Stimulated activated CD8-positive, alpha-beta memory T cell treated with anti-CD3 and anti-CD28 coated beads, Interleukin-4, amount 100 ng/mL, for 24 hours (primary cell): ENCODE results near the gene PUS7L.
"Not testable (repeated sequence)": the region's sequence is repeated elsewhere in the genome, so short reads cannot be mapped to it uniquely, and the experiment has no call there.

ENCODE experiments used
- DNase-seq: peaks from one replicate; pipeline ENCODE4 v3.0.0-alpha.2; 2020; ENCODE audit warnings: low read depth

PUS7L gene

DNA sequence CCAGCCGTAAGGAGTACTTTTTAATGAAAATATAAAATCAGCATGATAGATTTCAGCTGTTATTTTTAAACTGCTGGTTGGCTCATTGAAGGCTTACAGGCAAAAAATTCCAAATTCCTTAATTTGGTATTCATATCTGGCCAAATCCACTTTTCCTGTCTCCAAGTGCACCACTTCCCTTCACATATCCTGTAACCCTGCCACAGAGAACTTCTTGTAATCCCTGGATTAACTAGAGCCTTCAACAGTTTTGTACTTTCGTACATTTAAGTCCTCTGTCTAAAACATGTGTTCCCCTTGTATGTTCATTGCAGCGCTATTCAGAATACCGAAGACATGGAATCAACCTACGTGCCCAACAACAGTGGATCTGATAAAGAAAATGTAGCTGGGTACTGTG lies 9.6 kb downstream of the PUS7L start:
- no peak for DNase-seq

DNA sequence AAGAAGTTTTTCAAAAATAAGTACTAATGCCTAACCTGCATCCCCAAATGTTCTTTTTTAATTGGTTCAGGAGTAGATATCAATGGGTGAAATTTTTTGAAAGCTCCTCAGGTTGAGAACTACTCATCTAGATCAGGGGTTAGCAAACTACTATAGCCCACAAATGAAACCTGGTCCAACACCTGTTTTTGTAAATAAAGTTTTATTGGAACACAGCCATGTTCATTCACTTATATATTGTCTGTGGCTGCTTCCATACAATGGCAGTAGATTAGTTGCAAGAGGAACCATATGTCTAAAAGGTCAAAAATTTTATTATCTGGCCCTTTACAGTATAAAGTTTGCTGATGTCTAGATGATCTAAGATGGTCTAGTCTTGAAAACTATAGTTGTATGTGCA lies 13.8 kb downstream of the PUS7L start:
- DNase-seq: no peak

DNA sequence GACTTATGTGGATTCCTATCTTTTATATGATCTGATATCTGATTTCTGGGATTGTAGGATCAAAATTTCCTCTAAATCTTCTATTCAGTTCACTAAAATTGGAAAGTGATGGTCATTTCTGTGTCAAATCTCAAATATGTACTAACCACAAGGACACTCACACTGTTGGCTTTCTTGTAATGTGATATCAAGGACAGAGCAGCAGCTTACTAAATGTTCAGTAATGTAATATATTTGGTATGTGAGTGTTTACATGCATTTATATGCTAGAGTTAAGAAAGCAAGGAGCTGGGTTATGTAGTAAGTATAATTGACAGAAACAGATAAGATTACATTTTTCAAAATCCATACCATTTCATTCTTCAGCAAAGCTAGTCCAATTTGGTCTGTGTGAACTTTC lies 16.5 kb downstream of the PUS7L start:
- DNase-seq: no peak

DNA sequence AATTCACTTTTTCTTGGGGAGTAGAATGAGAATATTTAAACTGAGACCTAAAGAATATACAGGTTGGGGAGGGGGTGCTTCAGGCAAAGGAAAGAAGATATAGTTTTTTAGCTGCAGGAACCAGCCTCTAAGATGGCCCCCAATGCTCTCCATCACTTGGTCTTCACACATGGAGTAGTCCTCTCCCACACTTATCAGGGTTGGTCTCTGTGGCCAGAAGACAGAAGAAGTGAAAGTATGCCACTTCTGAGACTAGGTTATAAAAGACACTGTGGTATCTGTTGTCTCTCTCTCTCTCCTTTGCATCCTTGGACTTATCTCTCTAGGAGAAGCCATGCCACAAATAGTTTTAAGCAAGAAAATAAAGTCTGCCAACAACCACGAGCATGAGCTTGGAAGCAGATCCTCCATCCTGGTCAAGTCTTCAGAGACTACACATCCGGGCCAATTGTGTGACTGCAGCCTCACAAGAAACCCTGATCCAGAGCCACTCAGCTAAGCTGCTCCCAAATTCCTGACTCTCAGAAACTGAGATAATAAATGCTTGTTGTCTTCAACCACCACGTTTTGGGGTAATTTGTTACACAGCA lies 18.0 kb downstream of the PUS7L start:
- no peak for DNase-seq

DNA sequence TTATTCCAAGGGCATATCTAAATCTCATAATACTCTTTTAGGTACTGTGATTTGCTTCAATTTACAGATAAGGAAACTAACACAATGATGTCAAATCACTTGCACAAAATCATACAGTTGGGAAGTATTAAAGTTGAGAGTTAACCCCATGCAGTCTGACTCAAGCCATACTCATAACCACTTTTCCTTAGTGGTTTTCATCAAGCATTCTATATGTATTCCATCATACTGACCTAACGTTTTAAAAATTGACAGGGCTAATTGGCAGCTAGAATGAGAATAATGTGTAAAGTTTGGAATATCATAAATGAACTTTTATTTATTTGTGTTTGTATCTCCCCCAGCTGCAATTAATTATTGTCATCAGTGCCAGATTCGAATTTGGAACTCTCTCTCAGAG lies 20.9 kb downstream of the PUS7L start:
- no peak for DNase-seq

DNA sequence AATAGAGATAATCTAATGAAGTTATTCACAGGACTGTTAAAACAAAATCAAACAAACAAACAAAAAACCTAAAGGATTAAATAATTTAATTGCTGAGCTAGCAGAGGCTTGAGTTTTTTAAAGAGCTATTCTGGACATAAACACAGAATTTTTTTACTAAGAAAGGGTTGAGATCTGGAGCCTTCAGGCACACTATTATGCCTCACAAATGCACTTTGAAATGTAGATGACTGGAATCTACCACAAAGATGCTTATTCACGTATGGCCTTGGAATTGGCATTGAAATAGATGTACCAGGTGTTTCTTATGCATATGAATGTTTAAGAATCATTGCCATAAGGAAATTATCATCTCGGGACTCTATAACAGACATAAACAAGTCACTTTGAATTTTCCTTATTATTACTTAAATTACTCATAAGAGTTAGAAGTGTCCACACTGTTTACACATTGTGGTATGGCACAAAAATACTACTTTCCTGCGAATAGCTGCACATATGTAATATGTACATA lies 21.6 kb downstream of the PUS7L start:
- DNase-seq: no peak

DNA sequence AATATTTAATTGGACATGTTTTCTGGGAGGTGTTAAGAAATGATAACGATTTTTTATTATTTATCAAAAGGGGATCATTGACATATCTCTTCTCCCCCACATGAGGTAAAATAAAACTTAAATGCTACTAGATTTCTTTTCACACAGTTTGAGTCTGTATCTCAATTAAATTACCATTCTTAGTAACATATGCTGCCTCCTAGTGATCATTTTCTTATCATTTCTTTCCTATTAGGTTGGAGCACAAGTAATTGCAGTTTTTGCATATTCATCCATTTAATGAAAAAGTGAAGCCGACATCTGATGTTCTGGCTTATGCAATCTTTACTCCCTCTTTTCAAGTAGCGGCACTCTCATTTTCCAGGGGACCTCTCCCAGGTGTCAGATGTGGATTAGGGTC lies 24.9 kb downstream of the PUS7L start:
- no peak for DNase-seq

DNA sequence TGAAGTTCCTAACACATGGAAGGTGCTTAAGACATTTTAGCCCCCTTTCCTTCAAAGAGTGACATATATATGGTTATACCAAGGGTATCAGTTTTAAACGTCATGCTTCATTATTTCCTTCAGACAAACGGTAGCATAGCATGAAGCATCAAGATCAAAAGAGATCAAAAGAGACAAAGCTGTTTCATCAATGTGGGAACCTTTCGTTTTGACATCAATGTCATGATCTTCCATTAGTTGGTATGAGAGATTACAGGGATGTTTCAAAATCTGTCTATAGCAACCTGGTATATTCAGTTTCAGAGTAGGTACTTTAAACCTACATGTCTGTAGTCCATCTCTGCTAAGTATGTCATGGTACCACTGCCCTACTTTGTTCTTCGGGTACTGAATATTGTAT lies 28.3 kb downstream of the PUS7L start:
- no peak for DNase-seq

DNA sequence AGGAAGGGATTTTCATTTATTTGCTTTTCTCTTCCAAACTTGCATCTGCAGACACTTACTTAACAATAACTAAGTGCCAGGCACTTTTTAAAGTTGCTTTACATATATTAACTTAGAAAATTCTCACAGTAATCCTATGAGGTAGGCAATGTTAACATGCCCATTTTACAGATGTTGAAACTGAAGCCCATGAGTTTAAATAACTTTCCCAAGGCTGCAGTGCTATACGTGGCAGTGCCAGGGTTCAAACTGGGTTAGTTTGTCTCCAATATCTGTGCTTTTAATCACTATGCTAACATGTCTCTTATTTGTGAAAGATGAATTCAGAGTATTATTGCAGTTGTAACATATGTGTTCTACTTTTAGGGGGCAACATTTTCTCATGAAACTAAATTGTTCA lies 29.9 kb downstream of the PUS7L start:
- DNase-seq: no peak

DNA sequence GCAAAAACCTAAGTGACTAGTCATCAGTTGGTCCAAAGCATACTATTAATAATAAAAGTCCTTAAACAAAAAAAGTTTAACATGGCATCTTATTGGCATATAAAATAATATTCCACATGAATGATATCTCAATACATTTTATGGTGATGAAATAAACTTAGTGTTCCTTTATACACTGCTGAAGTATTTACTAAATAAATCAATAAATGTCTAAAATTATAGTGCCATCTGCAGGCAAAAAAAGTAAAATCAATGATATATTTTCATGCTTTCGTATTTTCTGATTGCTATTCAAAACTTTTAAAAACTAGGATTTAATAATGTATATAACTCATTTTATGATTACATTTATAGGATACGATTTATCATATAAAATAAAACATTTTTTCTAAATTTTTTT lies 30.5 kb downstream of the PUS7L start:
- DNase-seq: no peak

DNA sequence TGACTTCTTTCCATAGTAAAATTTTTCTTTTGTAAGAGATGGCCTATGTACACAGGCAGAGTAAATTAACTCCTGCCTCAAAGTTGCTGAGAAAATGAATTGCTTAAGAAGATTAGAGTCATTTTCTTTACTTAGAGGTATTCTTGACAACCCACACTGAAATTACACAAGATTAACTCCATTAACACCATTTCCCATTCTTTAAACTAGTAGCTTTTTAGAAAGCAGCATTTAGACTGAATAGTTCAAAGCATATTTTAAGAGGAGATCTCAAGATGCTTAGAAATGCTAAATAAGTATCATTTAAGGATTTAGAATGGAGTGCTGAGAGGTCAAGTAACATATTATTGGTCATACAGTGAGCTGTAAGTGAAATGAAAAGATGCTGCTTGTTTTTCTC lies 35.5 kb downstream of the PUS7L start:
- no peak for DNase-seq

DNA sequence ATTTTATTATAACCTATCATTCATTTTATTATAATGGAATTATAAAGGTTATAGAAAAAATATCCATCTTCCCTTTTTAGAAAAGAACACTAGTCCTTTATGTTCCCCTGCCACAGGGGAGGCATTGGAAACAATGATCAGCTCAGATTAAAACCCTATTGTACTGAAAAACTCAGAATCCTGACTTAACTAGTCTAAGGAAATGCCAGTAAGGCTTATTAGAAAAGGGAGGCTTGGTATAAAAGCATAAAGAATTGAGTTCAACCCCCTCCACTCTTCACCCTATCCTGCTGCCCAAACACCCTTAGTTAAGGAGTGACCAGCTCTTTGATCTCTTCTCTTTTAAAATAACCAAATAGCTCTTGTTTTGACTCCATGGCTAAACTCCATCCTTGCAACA lies 36.0 kb downstream of the PUS7L start:
- DNase-seq: no peak

DNA sequence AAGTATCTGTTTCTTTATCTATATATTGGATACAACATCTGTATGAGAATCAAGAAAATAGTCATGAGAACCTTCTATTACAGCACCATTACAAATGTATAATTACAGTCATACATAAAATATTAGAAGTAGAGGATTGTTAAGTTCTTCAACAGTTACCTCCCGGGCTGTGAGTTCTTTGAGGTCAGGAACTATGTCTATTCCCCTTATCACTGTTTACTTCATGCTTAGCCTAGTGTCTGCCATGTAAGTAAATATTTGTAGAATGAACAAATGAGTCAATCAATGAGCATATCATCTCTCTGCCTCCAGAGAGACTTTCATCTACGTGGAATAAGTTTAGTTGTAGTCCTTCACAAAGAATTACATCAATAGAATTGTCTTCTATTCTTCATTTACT lies 47.2 kb downstream of the PUS7L start:
- no peak for DNase-seq

DNA sequence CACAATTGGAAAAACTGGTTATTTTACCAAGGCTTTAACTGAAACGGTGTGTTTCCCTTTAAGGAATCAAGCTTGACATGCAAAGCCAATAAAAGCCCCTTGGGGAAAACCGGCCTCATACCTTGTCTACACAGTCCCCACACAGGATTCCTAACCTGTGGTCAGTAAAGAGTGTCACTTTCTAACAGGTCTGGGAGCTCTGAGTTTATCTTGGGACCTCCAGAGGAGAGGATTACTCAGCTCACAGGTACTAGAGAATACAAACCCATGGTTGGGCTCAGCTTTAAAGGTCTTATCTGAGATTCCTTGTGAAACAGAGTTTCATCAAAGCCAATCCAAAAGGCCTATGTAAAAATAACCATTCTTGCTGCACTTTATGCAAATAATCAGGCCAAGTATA lies 54.8 kb downstream of the PUS7L start:
- DNase-seq: not testable (repeated sequence)

DNA sequence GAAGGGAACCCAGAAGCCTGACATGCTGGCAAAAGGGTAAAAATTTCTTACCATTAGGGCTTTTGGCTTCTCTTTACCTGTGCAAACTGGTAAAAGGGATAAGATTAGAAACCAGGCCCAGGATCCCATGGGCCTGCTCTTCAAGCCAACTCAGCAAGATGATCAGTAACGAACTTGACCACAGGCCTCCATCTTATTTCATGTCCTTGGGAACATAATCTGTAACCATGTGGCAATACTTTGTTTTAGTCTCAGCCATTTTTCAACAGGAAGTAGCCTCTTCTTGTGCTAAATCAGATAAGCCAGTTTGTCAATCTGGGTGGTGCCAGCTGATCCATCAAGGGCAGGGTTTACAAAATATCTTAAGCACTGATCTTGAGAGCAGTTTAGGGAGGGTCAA lies 57.4 kb downstream of the PUS7L start:
- not testable (repeated sequence) for DNase-seq

DNA sequence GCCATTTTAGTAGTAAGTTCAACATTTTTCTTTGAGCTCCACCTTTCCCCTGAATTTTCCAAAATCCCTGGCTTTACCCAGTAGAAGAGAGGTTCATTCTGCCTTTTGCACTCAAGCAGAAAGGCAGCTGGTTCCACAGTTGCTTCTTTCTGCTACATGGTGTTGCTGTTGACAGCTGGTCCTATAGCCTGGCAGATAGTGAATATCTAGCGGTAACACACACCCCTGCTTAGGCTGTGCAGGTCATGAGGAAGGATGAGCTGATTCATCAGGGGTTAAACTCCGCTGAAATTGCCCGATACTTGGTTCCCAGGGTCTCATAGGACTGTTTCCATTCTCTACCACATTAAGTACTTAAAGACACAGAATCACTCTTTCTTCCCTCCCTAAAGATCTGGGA lies 62.4 kb downstream of the PUS7L start:
- no peak for DNase-seq

DNA sequence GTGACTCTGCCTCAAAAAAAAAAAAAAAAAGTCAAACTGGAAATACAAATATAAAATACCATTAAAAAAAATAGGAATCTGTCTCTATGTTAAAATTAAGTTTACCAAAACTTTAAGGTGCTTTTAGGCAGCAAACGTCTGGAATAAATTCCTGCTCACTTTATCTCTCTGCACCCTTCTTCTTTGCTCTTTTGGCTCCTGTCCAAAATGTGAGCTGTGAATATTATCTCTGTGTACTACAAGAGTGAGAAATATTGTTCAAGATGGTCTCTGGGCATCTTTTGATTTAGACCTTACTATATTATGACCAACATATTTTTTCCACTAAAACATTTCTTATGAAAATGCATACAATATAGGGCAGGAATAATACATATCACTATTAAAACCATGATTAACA lies 63.7 kb downstream of the PUS7L start:
- DNase-seq: no peak

DNA sequence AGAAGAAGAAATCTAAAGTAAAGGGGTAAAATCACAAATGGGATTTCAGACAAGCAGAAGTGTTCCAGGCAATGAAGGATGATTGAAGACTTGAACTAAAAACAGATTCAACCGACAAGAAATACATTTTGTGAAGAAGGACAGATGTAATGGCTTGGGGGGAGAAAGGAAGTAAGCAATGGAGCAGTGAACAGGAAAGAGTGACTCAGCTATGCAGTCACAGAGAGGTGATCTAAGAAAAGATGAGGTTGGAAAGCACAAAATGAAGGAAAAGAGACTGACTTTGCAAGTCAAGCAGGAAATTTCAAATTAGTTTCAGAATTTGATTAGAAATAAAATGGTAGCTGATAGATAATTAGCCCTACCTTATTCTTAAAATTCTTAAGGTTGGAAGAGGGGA lies 66.5 kb downstream of the PUS7L start:
- no peak for DNase-seq

DNA sequence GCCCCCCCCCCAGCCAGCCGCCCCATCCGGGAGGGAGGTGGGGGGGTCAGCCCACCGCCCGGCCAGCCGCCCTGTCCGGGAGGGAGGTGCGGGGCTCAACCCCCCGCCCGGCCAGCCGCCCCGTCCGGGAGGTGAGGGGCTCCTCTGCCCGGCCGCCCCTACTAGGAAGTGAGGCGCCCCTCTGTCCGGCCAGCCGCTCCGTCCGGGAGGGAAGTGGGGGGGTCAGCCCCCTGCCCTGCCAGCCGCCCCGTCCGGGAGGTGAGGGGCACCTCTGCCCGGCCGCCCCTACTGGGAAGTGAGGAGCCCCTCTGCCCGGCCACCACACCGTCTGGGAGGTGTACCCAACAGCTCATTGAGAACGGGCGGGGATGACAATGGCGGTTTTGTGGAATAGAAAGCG lies 73.1 kb downstream of the PUS7L start:
- DNase-seq: not testable (repeated sequence)

DNA sequence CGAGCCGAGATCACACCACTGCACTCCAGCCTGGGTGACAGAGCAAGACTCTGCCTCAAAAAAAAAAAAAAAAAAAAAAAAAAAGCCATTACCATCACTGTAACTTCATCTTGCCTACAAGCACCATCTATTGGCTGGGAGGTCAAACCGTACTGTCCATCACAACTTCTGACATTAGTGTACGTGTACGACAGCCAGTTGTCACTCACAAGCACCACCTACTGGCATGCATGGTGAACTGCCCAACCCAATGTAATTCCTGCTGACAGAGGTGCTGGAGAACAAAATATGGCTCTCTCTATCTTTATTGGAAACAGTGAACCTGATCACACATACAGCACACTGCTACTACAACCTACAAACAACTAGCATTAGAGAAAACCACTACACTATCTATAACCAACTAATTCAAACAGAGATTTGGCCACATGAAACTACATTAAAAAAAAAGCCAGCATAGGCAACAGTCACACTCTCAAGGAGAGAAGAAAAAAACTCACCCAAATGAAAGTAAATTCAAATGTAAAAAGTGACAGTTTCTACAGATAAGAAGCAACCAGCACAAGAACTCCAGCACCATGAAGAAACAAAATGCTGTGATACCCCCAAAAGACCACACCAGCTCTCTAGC lies 82.3 kb downstream of the PUS7L start:
- no peak for DNase-seq

DNA sequence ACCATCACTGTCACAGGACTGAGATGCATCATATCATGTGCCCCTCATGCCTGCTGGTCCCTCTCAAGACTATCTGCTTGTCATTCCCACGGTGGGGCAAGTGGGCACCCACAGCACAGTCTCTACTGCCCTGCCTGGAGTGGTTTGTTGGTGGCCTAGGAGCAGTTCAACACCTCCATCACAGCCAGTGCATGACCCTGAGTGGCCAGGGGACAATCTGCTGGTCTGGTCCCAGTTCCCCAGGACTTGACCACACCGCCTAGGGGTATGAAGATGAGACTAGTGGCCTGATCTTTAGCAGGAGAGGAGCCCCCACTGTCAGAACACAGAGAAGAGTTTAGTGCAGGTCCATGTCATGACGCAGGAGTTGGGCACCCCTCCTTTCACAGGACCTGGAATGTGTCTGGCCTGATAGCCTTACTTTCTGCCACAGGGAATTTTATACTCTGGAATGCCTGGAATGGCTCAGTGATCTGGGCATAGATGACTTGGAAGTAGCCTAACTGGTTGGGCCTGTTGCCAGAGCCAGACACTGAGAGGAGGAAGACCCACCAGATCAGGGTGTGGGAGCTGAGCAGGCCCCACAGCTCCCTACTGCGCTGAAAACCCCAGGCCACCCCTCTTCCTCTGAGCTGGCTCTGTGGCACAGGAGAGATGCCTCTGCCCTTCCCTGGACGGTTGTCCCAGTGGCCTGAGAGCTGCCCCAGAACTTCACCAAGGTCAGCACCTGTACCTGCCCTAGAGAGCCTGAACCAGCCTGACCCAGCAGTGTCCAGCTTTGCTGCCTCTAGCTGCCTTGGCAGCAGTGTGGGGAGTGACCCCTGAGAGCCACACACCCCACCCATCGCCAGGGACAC lies 83.3 kb downstream of the PUS7L start:
- DNase-seq: no peak

DNA sequence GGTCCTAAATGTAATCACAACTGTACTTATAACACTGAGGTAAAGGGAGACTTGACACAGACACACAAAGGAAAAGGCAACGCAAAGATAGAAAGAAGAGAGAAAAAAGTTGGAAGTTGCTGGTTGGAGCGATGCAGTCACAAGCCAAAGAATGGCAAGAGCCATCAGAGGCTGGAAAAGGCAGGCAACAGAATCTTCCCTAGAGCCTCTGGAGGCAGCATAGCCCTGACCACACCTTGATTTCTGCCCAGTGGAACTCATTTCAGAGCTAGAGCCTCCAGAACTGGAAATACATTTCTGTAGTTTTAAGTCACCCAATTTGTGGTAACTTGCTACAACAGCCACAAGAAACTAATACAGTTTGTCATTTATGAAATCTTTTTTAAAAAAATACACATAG lies 89.2 kb downstream of the PUS7L start:
- DNase-seq: no peak
